Osteocyte (in vitro differentiated cells): ENCODE results near the gene SLC5A1. TPM values are rescaled to one million over a fixed set of nuclear protein-coding genes. Genes with fewer than 3 reads are reported as not detected.

ENCODE experiments used
- DNase-seq: peaks from one replicate; pipeline ENCODE4 v3.0.0; 2021; ENCODE audit warnings: mixed read lengths; ENCODE audit not compliant: unreplicated experiment; ENCODE audit errors: extremely low spot score
- H3K27ac Mint-ChIP-seq: one replicate; pipeline ENCODE4 v1.8.0; 2021; ENCODE audit warnings: mild to moderate bottlenecking, mixed read lengths; ENCODE audit not compliant: unreplicated experiment
- H3K27me3 Mint-ChIP-seq: one replicate; pipeline ENCODE4 v1.8.0; 2021; ENCODE audit warnings: mixed read lengths; ENCODE audit not compliant: unreplicated experiment
- H3K36me3 Mint-ChIP-seq: one replicate; pipeline ENCODE4 v1.8.0; 2021; ENCODE audit warnings: mixed read lengths; ENCODE audit not compliant: unreplicated experiment
- H3K4me1 Mint-ChIP-seq: one replicate; pipeline ENCODE4 v1.8.0; 2021; ENCODE audit warnings: mixed read lengths; ENCODE audit not compliant: unreplicated experiment
- H3K4me3 Mint-ChIP-seq: one replicate; pipeline ENCODE4 v1.8.0; 2021; ENCODE audit warnings: mild to moderate bottlenecking, moderate library complexity, mixed read lengths; ENCODE audit not compliant: unreplicated experiment
- H3K9me3 Mint-ChIP-seq: one replicate; pipeline ENCODE4 v1.8.0; 2021; ENCODE audit warnings: mixed read lengths; ENCODE audit not compliant: unreplicated experiment
- CTCF ChIP-seq: fragments of 200-600 bp; sonication (generic); IDR thresholded peaks from 2 replicates; pipeline ENCODE4 v1.5.0; 2021; ENCODE audit warnings: antibody characterized with exemption, mild to moderate bottlenecking, moderate library complexity
- total RNA-seq: library from RNA; stranded (reverse); gene quantifications from 2 replicates; pipeline ENCODE4 v1.2.1, GENCODE V29; 2021

The SLC5A1 gene
- total RNA-seq, 1 donor from 2014 or later, result not detected

GRCh38 chr22:32021716-32022115, 21.3 kb upstream of the SLC5A1 start:
- no peak overlapping the region for H3K27ac Mint-ChIP-seq
- no peak for TF ChIP-seq CTCF
- H3K4me1 Mint-ChIP-seq, result no peaks in the 10 kb centered on the region
- no peak for DNase-seq
- H3K36me3 Mint-ChIP-seq, result no peaks in the 10 kb centered on the region
- peaks cover 4% of the 10 kb centered on the region for H3K9me3 Mint-ChIP-seq
- H3K4me3 Mint-ChIP-seq, result no peak overlapping the region
- peaks cover 9% of the 10 kb centered on the region for H3K27me3 Mint-ChIP-seq

- DNase-seq, result no peak
- Mint-ChIP-seq H3K27ac (no peak overlapping the region), H3K4me3 (no peak overlapping the region), H3K36me3 (no peaks in the 10 kb centered on the region), H3K9me3 (peaks cover 4% of the 10 kb centered on the region), H3K4me1 (no peaks in the 10 kb centered on the region), H3K27me3 (peaks cover 6% of the 10 kb centered on the region)
- TF ChIP-seq CTCF, result no peak
These were observed 19.7 kb upstream of the SLC5A1 start for GRCh38 chr22:32023251-32023827.

GRCh38 chr22:32024796-32025195, 18.3 kb upstream of the SLC5A1 start:
- Mint-ChIP-seq H3K27me3 (peaks cover 6% of the 10 kb centered on the region), H3K36me3 (no peaks in the 10 kb centered on the region), H3K4me1 (no peaks in the 10 kb centered on the region), H3K4me3 (no peak overlapping the region), H3K27ac (no peak overlapping the region), H3K9me3 (peaks cover 4% of the 10 kb centered on the region)
- DNase-seq, result no peak
- TF ChIP-seq CTCF, result no peak

- H3K27me3 Mint-ChIP-seq, result peaks cover 5% of the 10 kb centered on the region
- no peaks in the 10 kb centered on the region for H3K36me3 Mint-ChIP-seq
- no peaks in the 10 kb centered on the region for H3K4me1 Mint-ChIP-seq
- no peak overlapping the region for H3K27ac Mint-ChIP-seq
- no peak for TF ChIP-seq CTCF
- no peak for DNase-seq
- H3K9me3 Mint-ChIP-seq, result no peaks in the 10 kb centered on the region
- no peak overlapping the region for H3K4me3 Mint-ChIP-seq
These were observed 12.4 kb upstream of the SLC5A1 start for GRCh38 chr22:32030518-32031247.

- no peaks in the 10 kb centered on the region for H3K9me3 Mint-ChIP-seq
- no peaks in the 10 kb centered on the region for H3K4me1 Mint-ChIP-seq
- no peak overlapping the region for H3K4me3 Mint-ChIP-seq
- no peak for TF ChIP-seq CTCF
- peaks cover 4% of the 10 kb centered on the region for H3K27me3 Mint-ChIP-seq
- no peaks in the 10 kb centered on the region for H3K36me3 Mint-ChIP-seq
- no peak overlapping the region for H3K27ac Mint-ChIP-seq
- DNase-seq, result no peak
These were observed 11.6 kb upstream of the SLC5A1 start for GRCh38 chr22:32031466-32031865.
